ENCODE measurements around the gene GATAD2A.

GRCh38 chr19:19448238-19448544 lies 42.7 kb downstream of the GATAD2A start:
- TF ChIP-seq POLR2A (IDR thresholded peaks at IDR 0.05) = no peak
- TF ChIP-seq, protein P1, sequence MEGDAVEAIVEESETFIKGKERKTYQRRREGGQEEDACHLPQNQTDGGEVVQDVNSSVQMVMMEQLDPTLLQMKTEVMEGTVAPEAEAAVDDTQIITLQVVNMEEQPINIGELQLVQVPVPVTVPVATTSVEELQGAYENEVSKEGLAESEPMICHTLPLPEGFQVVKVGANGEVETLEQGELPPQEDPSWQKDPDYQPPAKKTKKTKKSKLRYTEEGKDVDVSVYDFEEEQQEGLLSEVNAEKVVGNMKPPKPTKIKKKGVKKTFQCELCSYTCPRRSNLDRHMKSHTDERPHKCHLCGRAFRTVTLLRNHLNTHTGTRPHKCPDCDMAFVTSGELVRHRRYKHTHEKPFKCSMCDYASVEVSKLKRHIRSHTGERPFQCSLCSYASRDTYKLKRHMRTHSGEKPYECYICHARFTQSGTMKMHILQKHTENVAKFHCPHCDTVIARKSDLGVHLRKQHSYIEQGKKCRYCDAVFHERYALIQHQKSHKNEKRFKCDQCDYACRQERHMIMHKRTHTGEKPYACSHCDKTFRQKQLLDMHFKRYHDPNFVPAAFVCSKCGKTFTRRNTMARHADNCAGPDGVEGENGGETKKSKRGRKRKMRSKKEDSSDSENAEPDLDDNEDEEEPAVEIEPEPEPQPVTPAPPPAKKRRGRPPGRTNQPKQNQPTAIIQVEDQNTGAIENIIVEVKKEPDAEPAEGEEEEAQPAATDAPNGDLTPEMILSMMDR (IDR thresholded peaks at IDR 0.05) = no peak
- TF ChIP-seq EP300 (IDR thresholded peaks at IDR 0.05; ENCODE audit: low read depth) = no peak

All from transverse colon (tissue), 3 donors.